Stimulated activated CD8-positive, alpha-beta memory T cell treated with anti-CD3 and anti-CD28 coated beads, Interleukin-7, amount 100 ng/mL, for 48 hours (primary cell): ENCODE data around the gene EFHC2.
"Not testable (repeated sequence)": the region's sequence is repeated elsewhere in the genome, so short reads cannot be mapped to it uniquely, and the experiment has no call there.

Experiments
- DNase-seq, 2 donors: peaks; one replicate each; pipeline ENCODE4 v3.0.0-alpha.2; 2020; ENCODE audit warnings: low read depth in 1 of 2; ENCODE audit errors: extremely low read depth in 1 of 2

Gene EFHC2

DNA sequence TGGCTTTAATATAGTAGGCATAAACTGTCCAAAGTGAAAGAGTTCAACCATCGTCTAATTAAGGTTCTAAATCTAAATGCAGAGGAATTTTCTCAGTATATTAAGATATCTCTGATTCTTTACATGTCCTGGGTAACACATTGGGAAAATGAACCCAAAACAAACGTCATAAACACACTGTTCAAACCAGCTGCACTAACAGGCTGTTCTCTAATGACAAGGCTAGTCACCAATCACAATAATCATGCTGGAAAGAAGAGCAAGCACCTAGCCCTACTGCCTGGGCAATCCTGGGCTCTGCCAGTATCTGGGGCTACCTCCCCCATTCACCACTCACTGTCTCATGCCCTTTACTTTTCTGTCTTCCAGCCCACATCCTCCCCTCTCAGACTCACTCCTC is 107.9 kb downstream of the EFHC2 start:
- DNase-seq = no peak

DNA sequence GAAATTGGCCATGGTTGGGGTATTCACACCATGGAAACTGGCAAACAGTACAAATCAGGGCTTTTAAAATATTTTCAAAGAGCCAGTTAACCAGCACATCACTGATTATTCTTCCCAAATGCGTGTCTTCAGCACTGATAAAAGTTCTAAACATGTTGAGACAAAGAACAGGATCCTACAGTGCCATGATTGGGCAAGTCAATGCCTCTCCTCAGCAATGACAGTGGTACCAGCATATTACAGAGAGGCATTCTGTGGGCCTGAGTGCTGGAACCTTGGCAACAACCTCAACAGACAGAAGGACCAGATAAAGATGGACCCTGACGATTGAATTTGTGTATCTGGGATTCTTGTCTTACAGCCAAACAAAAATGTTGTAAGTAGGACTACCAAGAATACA is 108.9 kb downstream of the EFHC2 start:
- DNase-seq = no peak

DNA sequence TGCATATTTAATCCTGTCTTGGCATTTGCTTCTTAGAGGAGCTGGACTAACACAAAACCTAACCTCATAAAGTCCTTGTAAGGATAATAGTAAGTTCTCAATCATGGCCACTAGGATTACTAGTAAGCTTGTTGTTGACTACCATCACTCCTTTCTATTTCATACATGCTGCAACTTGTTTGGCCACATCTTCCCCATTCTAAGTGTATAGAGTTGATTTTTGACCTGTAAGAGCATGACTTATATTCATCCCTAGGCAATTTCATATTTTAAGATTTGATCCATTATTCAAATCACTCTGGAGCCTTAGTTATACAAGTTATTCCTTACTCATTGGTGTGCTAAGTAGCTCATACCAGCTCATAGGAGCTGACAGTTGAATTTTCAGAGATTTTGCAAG is 109.4 kb downstream of the EFHC2 start:
- DNase-seq = no peak

DNA sequence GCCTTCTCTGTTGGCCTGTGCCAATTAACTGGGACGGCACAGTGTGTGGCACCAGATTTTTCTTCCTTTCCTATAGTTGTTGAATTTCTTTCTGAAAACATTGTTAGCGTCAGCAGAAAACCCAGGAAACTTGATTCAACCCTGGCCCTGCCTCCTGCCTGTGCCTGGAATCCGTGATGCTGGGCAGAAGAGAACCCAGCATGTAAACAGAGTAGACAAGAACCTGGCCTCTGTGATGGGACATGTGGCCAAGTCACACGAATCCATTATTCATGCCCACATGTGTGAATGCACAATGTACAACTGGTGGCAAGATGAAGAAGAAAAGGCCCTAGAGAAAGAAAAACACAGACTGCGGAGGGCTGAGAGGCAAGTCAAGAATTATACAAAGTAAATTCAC is 111.4 kb downstream of the EFHC2 start:
- DNase-seq = no peak

DNA sequence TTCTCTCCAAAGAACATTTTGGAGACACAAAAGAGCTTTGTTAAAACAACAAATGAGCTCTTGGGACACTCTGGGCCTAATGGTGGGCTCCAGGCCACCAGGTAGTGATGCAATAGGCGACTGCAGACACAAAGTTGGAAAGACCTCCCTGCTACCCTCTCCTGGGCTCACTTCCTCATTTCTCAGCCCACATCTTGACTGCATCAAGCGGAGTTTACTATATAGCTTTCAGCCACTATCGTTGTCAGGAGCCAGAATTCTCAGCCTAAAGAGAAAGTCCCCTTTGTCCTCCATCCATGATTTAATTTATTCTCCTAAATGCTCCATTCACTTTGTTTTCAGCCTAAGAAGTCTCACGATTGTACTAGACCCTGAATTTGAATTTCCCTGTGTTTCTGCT is 114.9 kb downstream of the EFHC2 start:
- no peak for DNase-seq

DNA sequence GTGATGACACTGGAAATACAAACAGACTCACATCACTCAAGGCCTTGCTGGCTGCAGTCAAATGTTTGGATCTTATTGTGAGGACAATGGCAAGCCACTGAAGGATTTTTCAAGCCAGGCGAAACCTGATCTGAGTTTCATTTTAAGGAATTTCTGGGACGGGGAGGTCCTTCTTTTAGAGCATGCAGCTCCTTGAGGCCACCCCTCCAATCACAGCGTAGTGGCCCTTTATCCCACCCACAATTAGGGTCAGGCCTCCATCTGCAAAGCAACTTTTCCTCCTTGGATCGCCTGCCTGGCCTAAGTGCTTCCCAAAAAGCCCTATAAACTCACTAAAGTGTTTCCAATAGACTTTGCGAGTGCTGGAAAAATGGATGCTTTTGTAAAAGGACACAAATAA is 115.5 kb downstream of the EFHC2 start:
- DNase-seq = no peak

DNA sequence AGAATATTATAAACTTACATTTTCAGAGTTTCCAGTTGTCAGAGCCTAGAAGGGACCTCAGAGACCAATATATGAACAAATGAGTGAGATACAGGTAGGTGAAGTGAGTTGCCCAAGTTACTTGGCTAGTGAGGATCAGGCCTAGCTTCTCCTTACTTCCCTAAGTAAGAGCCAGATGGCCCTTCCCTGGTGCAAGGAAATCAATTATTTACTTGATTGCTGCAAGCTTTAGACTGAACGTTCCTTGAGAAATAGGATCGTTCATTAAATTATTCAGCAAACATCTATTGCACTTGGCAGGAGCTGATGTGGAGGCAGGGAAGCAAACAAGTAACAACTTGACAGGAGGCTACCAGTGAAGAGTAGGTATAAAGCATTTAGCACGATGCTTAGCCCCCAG is 117.8 kb downstream of the EFHC2 start:
- no peak for DNase-seq

DNA sequence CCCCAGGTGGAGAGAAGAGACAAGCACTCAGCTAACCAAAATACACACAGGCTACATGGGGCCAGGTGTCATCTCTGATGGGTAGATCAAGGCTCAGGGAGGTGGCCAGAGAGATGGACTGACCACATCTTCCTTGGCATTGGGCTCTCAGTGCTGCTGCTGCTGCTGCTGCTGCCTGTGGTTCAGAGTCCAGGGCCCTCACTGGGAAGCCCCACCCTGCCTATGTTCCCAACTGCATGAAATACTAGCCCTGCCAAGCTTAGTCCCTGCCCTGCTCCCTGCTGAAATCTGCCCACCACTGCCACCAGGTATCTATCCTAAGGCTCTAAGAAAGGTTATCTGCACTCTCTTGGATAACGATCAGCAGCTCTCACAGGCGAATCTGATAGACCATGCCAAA is 118.7 kb downstream of the EFHC2 start:
- DNase-seq = no peak

DNA sequence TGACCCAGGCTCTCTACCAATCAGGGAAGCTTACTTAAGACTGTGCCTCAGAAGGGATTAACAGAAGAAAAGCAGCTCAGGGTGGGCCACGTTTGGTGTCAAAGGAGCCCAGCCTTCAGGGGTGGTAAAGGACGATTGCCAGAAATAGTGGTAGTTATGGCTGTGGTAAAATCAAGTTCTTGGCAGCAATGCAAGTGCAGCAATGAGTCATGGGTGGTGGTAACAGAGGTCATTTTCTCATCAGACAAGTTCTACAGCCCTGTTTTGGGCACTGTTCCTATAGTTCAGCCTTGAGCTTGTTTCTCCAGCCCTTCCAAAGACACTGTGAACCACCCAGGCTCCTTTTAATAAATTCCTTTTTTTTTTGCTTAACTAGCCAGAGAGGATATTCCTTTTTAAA is 120.3 kb downstream of the EFHC2 start:
- DNase-seq = no peak

DNA sequence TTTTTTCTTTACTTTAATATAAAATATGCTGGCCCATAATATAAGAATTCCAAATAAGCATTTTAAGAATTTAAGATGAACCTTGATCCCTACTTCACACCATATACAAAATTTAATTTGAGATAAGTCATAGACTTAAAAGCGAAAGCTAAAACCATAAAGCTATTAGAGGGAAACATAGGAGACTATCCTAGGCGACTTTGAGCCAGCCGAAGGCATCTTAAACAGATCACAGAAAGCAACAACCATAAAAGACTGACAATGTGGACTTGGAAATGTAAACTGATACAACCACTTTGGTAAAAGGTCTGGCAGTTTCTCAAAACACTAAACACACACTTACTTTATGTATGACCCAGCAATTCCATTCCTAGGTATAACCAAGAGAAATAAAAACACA is 125.0 kb downstream of the EFHC2 start:
- no peak for DNase-seq

DNA sequence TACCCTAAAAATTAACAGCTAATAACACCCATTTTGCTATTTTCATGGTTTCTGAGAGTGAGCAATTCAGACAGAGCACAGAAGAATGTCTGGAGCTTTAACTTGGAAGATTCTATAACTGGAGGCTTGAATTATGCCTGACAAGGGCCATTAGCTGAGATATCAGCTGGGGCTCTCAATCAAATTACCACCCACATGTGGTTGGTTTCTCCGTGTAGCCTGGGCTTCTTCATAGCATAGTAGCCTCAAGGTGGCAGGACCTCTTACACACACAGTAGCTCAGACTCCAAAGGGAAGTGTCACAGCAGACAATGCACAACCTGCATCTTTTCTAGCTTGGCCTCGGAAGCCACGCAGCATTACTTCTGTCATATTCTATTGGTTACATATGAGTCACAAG is 127.3 kb downstream of the EFHC2 start:
- no peak for DNase-seq

DNA sequence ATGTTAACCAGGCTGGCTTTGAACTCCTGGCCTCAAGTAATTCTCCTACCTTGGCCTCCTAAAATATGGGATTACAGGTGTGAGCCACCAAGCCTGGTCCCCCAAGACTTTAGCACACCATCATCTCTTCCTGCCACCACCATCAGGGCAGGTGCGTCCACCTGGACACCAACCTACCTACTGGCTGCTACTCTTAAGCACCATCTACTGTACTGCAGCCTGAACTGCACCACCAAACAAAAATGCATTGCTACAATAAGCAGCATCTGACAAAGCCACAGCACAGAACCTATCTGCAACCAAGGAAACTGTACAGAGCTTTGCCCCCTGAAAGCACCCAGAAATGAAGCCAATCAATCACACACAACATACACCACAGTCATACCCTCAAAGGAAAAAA is 139.7 kb downstream of the EFHC2 start:
- DNase-seq = no peak

DNA sequence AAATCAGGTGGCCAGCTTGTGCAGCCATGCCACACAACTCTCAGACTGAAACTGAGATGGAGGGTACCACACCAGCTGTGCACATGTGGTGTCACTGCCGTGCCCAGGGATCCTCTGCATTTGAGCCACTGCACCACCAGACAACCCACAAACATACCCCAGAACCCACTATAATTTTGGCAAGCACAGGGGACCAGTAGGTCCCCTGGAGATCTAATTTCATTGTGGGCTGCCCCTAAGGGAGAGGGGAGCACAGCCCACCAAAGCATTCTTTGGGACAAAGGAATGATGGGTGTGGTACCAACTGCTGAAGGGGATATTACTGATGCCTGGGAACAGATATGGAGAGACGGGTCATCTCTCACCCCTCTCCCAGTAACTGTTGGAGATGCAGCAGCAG is 140.9 kb downstream of the EFHC2 start:
- DNase-seq = no peak

DNA sequence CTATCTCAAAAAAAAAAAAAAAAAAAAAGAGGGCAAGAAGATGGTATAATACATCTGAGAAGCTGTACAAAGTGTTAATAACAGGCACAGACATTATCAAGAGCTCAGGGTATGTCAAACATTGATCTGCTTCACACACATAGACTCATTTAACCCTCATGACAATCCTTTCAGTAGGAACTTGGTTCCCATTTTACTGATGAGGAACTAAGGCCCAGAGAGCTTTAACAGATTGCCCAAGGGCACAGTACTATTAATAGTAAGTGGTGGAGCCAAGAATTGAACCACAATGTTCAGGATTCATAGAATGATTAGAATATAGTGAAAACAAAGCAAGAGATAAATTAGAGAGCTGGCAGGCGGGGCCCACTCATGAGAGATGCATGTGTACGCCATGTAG is 154.4 kb downstream of the EFHC2 start:
- no peak for DNase-seq

DNA sequence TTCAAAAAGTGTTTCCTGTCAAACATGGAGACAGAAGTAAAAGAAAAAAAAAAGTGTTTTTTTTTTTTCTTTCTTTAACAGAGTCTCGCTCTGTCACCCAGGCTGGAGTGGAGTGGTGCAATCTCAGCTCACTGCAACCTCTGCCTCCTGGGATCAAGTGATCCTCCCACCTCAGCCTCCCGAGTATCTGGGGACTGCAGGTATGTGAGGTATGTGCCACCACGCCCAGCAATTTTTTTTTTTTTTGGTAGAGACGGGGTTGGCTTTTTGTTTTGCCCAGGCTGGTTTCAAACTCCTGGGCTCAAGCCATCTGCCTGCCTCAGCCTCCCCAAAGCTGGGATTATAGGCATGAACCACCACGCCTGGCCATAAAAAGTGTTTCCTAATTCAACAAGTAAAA is 155.6 kb downstream of the EFHC2 start:
- not testable (repeated sequence) for DNase-seq

DNA sequence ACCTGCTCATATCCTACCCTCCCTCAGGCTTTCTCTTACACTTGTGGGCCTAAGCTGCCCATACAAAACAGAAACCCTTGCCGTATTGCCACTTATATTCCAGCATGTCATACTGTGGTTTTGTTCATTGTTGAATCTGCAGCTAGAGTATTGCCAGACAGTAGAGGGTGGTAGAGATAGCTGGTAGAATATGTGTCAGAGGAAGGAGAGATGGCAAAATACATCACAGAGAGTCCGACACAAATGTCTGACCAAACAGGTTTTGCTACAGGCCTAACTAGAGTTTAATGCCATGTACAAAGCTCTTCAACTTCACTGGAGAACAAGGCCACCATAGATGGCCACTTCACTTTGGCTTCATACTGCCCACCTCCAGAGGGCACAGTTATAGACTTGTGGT is 160.1 kb downstream of the EFHC2 start:
- DNase-seq = no peak

DNA sequence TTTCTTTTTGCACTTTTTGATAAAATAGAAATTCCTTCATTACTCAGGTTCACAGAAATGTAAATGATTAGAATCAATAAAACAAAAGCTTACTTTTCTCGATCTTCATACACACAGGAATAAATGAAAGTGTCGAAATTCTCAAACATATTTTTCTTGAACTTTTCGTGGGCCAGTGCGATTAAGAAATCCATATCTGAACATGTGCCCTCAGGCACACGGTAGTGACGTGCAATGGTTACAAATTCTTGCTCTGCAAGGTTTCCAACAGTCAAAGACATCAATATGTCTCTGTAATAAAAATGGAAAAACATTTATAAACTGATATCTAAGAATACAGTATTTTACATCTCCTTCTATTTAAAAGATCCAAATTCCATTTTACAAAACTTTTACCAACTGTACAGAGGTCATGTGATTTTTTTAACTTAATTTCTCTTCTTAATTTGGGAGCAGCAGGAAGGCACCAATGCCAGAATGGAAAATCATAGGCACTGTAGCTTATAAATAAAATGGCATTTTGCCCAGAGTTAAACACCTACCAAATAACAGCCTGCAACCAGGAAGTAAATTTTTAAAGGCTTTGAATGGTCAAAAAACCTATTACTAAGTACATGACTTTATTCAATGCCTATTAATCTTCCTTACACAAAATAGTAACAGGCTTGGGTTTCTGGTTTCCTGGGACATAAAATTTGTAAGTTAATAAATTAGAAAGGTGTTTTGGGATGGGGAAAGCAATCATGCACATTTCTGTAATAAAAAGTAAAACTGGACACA is 165.0 kb downstream of the EFHC2 start:
- no peak for DNase-seq

DNA sequence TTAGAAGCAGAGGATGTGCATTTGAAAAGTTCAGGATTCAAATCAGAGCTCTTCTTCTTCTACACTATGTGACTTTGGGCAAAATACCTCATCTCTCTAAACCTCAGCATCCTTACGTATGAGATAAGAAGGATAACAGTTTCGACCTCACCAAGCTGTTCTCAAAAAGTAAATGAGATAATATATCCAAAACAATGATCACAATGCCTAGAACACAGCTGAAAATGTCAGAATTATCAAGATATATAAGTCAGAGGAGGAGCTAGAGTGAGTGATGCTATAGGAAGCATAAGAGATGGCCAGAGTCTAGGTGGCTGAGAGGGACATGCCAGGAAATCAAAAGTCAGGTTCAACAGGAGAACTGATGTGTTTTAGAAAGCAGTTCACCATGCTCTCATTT is 168.0 kb downstream of the EFHC2 start:
- no peak for DNase-seq

DNA sequence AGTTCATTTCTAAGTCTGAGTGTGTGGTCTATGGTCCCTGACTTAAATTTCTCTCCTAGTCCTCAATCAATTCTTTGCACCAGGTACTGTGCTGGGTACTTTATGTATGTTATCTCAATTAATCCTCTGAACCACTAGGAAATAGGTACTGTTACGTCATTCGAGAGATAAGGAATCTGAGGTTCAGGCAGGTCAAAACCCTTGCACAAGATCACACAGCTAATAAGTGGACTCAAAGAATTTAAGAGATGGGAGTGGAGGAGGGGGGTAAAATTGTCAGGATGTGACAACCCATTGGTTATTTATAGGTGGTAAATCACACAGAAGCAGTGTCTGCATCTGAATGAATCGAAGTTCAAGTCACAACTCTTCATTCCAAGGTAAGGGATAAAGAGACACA is 169.4 kb downstream of the EFHC2 start:
- DNase-seq = no peak

DNA sequence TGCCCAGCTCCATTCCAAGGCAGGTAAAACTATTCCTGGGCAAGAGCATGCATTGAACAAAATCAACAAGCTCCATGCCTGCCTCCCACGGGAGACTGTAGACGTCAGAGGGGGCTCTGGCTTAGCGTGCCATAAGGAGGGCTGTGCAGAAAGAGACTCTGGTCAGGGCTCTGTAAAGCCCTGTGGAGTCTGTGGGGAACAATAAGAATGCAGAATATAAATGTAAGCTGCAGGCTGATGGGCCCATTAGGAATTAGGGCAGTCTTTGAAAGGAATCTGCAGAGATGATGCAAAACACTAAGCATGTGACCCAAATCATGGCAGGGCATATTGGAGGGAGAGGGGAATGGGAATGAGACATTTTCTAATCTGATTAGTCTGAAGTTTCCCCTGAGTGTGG is 170.3 kb downstream of the EFHC2 start:
- no peak for DNase-seq

DNA sequence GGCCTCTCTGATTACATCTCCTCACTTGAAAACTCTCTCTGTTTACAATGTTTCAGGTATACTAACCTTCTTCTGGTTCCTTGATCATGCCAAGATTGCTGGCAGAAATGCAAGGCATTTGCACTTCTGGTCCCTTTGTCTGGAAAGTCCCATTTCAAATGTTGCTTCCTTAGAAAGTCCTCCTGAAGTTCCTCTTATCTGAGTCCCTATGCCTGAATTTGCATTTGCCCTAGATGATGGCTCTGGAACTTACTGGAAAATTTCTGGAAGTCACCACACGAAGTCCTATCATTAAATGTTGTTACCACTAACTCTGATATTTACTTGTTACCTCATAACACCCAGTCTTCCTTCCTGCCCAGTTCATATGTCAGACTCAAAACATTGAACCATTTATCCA is 176.4 kb downstream of the EFHC2 start:
- DNase-seq = no peak

DNA sequence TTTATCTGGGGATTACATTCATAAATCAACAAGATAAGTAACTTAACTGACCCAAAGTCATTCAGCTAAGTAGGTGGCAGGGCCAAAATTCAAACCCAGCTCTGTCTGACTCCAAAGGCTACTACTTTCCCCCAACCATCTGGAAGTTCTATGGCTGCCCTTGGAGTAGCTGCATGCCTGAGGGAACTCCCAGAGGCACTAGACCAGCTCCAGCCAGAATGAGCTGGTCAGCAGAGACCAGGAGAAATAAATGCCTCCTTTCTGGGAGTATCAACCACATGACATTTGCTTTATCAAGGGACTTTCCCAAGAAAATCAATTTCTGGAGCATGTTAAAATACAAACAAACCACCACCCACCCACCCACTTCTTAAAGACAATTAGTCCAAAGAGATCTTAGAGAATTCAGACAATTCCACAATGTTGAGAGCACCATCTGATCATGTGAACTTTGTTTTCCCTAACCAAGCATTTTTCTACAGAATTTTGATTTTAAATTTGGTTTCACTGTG is 180.5 kb downstream of the EFHC2 start:
- DNase-seq = no peak

DNA sequence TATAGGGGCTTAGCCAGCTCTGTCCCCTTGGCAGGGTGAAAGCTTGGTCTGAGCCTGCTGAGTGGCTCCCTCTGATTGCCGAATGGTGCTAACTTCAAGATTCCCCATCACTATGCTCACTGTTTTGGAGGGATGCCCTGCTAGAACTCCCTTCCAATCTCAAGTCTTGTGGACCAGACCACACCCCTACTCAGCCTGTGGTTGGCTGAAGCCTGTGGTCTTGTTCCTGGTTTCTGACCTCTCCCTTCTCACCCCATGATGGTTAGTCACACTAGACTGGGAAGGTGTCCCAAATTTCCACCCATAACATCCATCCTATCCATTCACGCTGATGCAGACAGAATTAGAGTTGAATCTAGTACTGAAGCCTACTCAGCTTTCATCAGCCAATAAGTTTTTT is 185.6 kb downstream of the EFHC2 start:
- no peak for DNase-seq
